HFF-Myc (cell line): ENCODE results near the gene CDKAL1.

ENCODE experiments used
- DNase-seq: peaks from one replicate; pipeline ENCODE4 v3.0.0-alpha.2; 2011; ENCODE audit warnings: low read depth; ENCODE audit errors: extremely low read depth
- H3K4me3 ChIP-seq: replicated peaks from 2 replicates; pipeline ENCODE4 v1.5.1; 2011; ENCODE audit warnings: low read depth, mild to moderate bottlenecking, control low read depth, low read length
- CTCF ChIP-seq: IDR thresholded peaks from 2 replicates; pipeline ENCODE4 v1.5.1; 2012; ENCODE audit warnings: mild to moderate bottlenecking, low read depth, low read length, control low read depth; ENCODE audit errors: missing control alignments

CDKAL1 gene

GRCh38 chr6:21201637-21202350, 667.5 kb downstream of the CDKAL1 start:
- no peak for DNase-seq
- no peak for TF ChIP-seq CTCF
- H3K4me3 ChIP-seq: no peak overlapping the region

- TF ChIP-seq CTCF: no peak
- no peak for DNase-seq
- H3K4me3 ChIP-seq: no peak overlapping the region
These were observed 668.3 kb downstream of the CDKAL1 start for GRCh38 chr6:21202521-21202920.

- DNase-seq: no peak
- no peak overlapping the region for H3K4me3 ChIP-seq
- no peak for TF ChIP-seq CTCF
These were observed 670.7 kb downstream of the CDKAL1 start for GRCh38 chr6:21204951-21205350.

GRCh38 chr6:21208081-21208795, 674.0 kb downstream of the CDKAL1 start:
- H3K4me3 ChIP-seq: no peak overlapping the region
- TF ChIP-seq CTCF: no peak
- no peak for DNase-seq

GRCh38 chr6:21208796-21209186, 674.5 kb downstream of the CDKAL1 start:
- DNase-seq: no peak
- TF ChIP-seq CTCF: no peak
- no peak overlapping the region for H3K4me3 ChIP-seq

- TF ChIP-seq CTCF: no peak
- no peak for DNase-seq
- H3K4me3 ChIP-seq: no peak overlapping the region
These were observed 679.2 kb downstream of the CDKAL1 start for GRCh38 chr6:21213492-21213891.
